Stimulated activated CD4-positive, alpha-beta T cell treated with anti-CD3 and anti-CD28 coated beads, Interleukin-15, amount 100 ng/mL, for 24 hours (primary cell): ENCODE measurements around the gene LALBA.
"Not testable (repeated sequence)": the region's sequence is repeated elsewhere in the genome, so short reads cannot be mapped to it uniquely, and the experiment has no call there.

Experiments
- DNase-seq: peaks from one replicate; pipeline ENCODE4 v3.0.0-alpha.2; 2020

LALBA gene

GRCh38 chr12:48527891-48528670 lies 41.8 kb downstream of the LALBA start:
- no peak for DNase-seq

GRCh38 chr12:48525332-48525731 lies 44.5 kb downstream of the LALBA start, which contains the start of gene OR8S1:
OR8S1 (plus strand) TSS chr12:48525632; CDS start chr12:48525632, 0 bp downstream.
- DNase-seq, result no peak

DNA sequence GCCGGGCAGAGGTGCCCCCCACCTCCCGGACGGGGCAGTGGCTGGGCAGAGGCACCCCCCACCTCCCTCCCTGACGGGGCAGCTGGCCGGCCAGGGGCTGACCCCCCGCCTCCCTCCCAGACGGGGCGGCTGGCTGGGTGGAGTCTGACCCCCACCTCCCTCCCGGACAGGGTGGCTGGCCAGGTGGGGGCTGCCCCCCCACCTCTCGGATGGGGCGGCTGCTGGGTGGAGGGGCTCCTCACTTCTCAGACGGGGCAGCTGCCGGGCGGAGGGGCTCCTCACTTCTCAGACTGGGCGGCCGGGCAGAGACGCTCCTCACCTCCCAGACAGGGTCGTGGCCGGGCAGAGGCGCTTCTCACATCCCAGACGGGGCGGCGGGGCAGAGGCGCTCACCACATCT lies 49.5 kb downstream of the LALBA start:
- DNase-seq, result not testable (repeated sequence)
